B cell (primary cell): Measurements from ENCODE around the gene ACY1.

ENCODE experiments used
- CTCF ChIP-seq: fragments of 200-600 bp; IDR thresholded peaks from one replicate; pipeline ENCODE4 v1.8.0; 2022; ENCODE audit warnings: antibody characterized with exemption, mild to moderate bottlenecking
- EZH2 ChIP-seq: IDR thresholded peaks from 2 replicates; pipeline ENCODE4 v1.6.1; 2012; ENCODE audit warnings: borderline replicate concordance, low read depth, mild to moderate bottlenecking, moderate library complexity, low read length; ENCODE audit not compliant: insufficient read depth, poor library complexity, severe bottlenecking

GRCh38 chr3:52020796-52021195 lies 37.5 kb downstream of the ACY1 start:
- TF ChIP-seq CTCF (no peak), EZH2 (no peak)
